GM23248 (cell line): ENCODE measurements around the gene MPV17. TPM values are rescaled to one million over a fixed set of nuclear protein-coding genes. Genes with fewer than 3 reads are reported as not detected.
"Not testable (repeated sequence)": the region's sequence is repeated elsewhere in the genome, so short reads cannot be mapped to it uniquely, and the experiment has no call there.

Experiments used
- DNase-seq: peaks from one replicate; pipeline ENCODE4 v3.0.0-alpha.2; 2015
- H2AFZ ChIP-seq: fragments of 200-600 bp; sonication (generic); 2 replicates; pipeline ENCODE4 v1.6.1; 2016; ENCODE audit warnings: antibody characterized with exemption
- H3F3A ChIP-seq: fragments of 200-600 bp; sonication (generic); 2 replicates; pipeline ENCODE4 v1.6.1; 2016; ENCODE audit warnings: mild to moderate bottlenecking, antibody characterized with exemption, mixed run types; ENCODE audit not compliant: insufficient read depth
- H3K27ac ChIP-seq: fragments of 200-600 bp; sonication (generic); 2 replicates; pipeline ENCODE4 v1.5.1; 2016; ENCODE audit warnings: mild to moderate bottlenecking
- H3K27me3 ChIP-seq: fragments of 200-600 bp; sonication (generic); replicated peaks from 2 replicates; pipeline ENCODE4 v1.6.1; 2016; ENCODE audit warnings: mild to moderate bottlenecking; ENCODE audit not compliant: insufficient read depth
- H3K36me3 ChIP-seq: fragments of 200-600 bp; sonication (generic); 2 replicates; pipeline ENCODE4 v1.6.1; 2016; ENCODE audit warnings: low read depth, mild to moderate bottlenecking
- H3K4me1 ChIP-seq: fragments of 200-600 bp; sonication (generic); 2 replicates; pipeline ENCODE4 v1.6.1; 2016; ENCODE audit warnings: mild to moderate bottlenecking; ENCODE audit not compliant: insufficient read depth
- H3K4me2 ChIP-seq: fragments of 200-600 bp; sonication (generic); one replicate; pipeline ENCODE4 v1.6.1; 2016; ENCODE audit warnings: mild to moderate bottlenecking; ENCODE audit not compliant: unreplicated experiment
- H3K4me3 ChIP-seq: fragments of 200-600 bp; sonication (generic); 2 replicates; pipeline ENCODE4 v1.5.1; 2016; ENCODE audit warnings: mild to moderate bottlenecking
- H3K79me2 ChIP-seq: fragments of 200-600 bp; sonication (generic); 2 replicates; pipeline ENCODE4 v1.6.1; 2016; ENCODE audit warnings: mild to moderate bottlenecking; ENCODE audit not compliant: insufficient read depth
- H3K9ac ChIP-seq: fragments of 200-600 bp; sonication (generic); 2 replicates; pipeline ENCODE4 v1.6.1; 2016; ENCODE audit warnings: mild to moderate bottlenecking
- H3K9me2 ChIP-seq: fragments of 200-600 bp; sonication (generic); 2 replicates; pipeline ENCODE4 v1.6.1; 2016; ENCODE audit warnings: mixed run types, mild to moderate bottlenecking, moderate library complexity; ENCODE audit not compliant: insufficient read depth
- H3K9me3 ChIP-seq: fragments of 200-600 bp; sonication (generic); one replicate; pipeline ENCODE4 v1.6.1; 2017; ENCODE audit warnings: low read depth
- H4K20me1 ChIP-seq: fragments of 200-600 bp; sonication (generic); 2 replicates; pipeline ENCODE4 v1.6.0; 2016; ENCODE audit not compliant: insufficient read depth
- EZH2 ChIP-seq: fragments of 200-600 bp; sonication (generic); IDR thresholded peaks from 2 replicates; pipeline ENCODE4 v1.6.1; 2018; ENCODE audit warnings: antibody characterized with exemption, mild to moderate bottlenecking; ENCODE audit not compliant: insufficient read depth, poor library complexity, severe bottlenecking
- EZH2phosphoT487 ChIP-seq: fragments of 200-600 bp; sonication (generic); IDR thresholded peaks from 2 replicates; pipeline ENCODE4 v1.6.1; 2018; ENCODE audit warnings: antibody characterized with exemption, moderate library complexity, mild to moderate bottlenecking, low read depth; ENCODE audit not compliant: insufficient read depth
- WGBS, 2 experiments: methylation state at CpG; one replicate each; pipeline ENCODE4 v1.1.6; 2015 to 2017; ENCODE audit warnings: low lambda C conversion rate in 2 of 2, low coverage in 1 of 2; ENCODE audit errors: missing lambda C conversion rate in 2 of 2; 5-methylcytosine and 5-hydroxymethylcytosine counted together
- in situ Hi-C: fragments of 300-500 bp; cut with MboI; formaldehyde crosslinking; loops from 2 replicates; pipeline ENCODE4 v1.15.0; 2020
- polyA plus RNA-seq: library from polyadenylated mRNA; unstranded; fragments of >200 nt; fragmentation: Nextera tagmentation; extraction: Ambion mirVana; gene quantifications from 2 replicates; pipeline ENCODE4 v1.2.1, GENCODE V29; 2016
- total RNA-seq: library from RNA; depleted of rRNA; stranded (reverse); fragments of >200 nt; shearing (Covaris generic); gene quantifications from 2 replicates; pipeline ENCODE4 v1.2.3, GENCODE V29; 2014

MPV17 gene
- total and polyA plus RNA-seq, 2 experiments from 2014 or later = 91.0 to 128 TPM

DNA sequence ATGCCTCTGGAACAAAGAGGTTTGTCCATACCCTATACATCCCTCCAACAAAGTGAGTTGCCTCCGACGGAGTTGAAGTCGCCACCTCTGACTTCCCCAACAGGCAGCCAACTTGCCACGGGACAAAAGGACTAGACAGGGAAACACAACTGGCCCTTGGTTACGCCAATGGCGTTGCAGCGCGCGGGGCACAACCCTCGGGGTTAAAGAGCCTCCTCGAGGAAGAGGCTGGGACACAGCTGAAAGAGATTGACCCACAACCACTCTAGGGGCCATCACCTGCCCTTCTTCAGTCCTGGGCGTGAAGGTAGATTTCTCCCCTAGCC, 33.1 kb upstream of the MPV17 start:
- Histone ChIP-seq H3K79me2 (peaks cover 76% of the 10 kb centered on the region), H2AFZ (peak overlapping the region; percentile 81), H3K27me3 (no peaks in the 10 kb centered on the region), H4K20me1 (no peaks in the 10 kb centered on the region), H3K4me2 (peak overlapping the region; percentile 93), H3K4me1 (peaks cover 29% of the 10 kb centered on the region), H3K36me3 (no peaks in the 10 kb centered on the region), H3K9ac (peak overlapping the region; percentile 96), H3K27ac (peak overlapping the region; percentile 88), H3K4me3 (peak overlapping the region; percentile 84), H3K9me3 (no peaks in the 10 kb centered on the region), H3F3A (no peaks in the 10 kb centered on the region; the same call in 1 of the 2 replicates), H3K9me2 (no peaks in the 10 kb centered on the region)
- TF ChIP-seq EZH2 = no peak
- TF ChIP-seq EZH2phosphoT487 = no peak
- peak; percentile 79 for DNase-seq
- 1 to 2% methylated on average over 12 of the region's 12 CpGs for WGBS, 2 experiments
- in situ Hi-C loops = no loop called here

DNA sequence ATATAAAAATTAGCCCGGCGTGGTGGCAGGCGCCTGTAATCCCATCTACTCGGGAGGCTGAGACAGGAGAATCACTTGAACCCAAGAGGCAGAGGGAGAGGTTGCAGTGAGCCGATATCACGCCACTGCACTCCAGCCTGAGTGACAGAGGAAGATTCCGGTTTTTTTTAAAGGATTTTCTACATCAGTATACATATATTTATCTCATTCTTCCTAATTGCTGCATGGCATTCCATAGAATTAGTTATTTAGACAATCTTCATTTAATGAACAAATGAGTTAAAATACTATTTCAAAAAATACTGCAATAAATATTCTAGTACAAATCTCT, 31.7 kb upstream of the MPV17 start:
- H4K20me1 ChIP-seq = no peaks in the 10 kb centered on the region
- H3K4me2 ChIP-seq = no peak overlapping the region
- in situ Hi-C loops = no loop called here
- H3F3A ChIP-seq = no peaks in the 10 kb centered on the region; the same call in 1 of the 2 replicates
- no peaks in the 10 kb centered on the region for H3K36me3 ChIP-seq
- H3K27ac ChIP-seq = peak overlapping the region; percentile 34; the same call in 1 of the 2 replicates
- no peaks in the 10 kb centered on the region for H3K9me3 ChIP-seq
- no peak for TF ChIP-seq EZH2
- TF ChIP-seq EZH2phosphoT487 = no peak
- H3K27me3 ChIP-seq = no peaks in the 10 kb centered on the region
- no peak overlapping the region for H2AFZ ChIP-seq
- DNase-seq = no peak
- H3K4me1 ChIP-seq = peaks cover 29% of the 10 kb centered on the region
- no peaks in the 10 kb centered on the region for H3K9me2 ChIP-seq
- no peak overlapping the region for H3K4me3 ChIP-seq
- H3K9ac ChIP-seq = no peak overlapping the region
- H3K79me2 ChIP-seq = peaks cover 82% of the 10 kb centered on the region
- 87 to 88% methylated on average over 7 of the region's 7 CpGs for WGBS, 2 experiments

DNA sequence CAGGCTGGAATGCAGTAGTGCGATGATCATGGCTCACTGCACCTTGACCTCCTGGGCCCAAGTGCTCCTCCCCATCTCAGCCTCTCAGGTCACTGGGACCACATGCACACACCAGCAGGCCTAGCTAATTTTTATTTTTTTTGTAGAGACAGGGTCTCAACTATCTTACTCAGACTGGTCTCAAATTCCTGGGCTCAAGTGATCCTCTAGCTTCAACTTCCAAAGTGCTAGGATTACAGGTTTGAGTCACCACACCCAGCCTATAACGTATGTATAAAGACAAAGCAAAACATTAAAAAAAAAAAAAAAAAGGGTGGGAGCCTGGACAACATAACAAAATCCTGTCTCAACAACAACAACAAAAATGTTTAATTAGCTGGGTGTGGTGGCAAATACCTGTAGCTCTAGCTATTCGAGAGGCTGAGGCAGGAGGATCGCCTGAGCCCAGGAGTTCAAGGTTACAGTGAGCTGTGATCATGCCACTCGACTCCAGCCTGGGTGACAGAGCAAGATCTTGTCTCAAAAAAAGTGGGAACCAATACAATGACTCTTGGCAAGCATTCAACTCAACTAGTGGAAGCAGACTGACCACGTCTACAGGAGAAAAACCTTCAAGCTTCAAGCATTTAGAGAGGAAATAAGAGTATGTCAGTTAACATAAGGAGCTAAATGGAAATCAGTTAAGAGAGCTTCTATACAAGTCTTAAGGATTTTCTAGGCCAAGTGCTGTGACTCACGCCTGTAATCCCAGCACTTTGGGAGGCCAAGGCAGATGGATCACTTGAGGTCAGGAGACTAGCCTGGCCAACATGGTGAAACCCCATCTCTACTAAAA, 31.1 kb upstream of the MPV17 start:
- peak overlapping the region; percentile 34; the same call in 1 of the 2 replicates for H3K27ac ChIP-seq
- peaks cover 88% of the 10 kb centered on the region for H3K79me2 ChIP-seq
- H3K4me3 ChIP-seq = no peak overlapping the region
- H3K36me3 ChIP-seq = no peaks in the 10 kb centered on the region
- in situ Hi-C loops = no loop called here
- H3F3A ChIP-seq = no peaks in the 10 kb centered on the region; the same call in 1 of the 2 replicates
- TF ChIP-seq EZH2phosphoT487 (no peak), EZH2 (no peak)
- no peak overlapping the region for H2AFZ ChIP-seq
- peak; percentile 59 for DNase-seq
- H3K9me3 ChIP-seq = no peaks in the 10 kb centered on the region
- H3K9ac ChIP-seq = no peak overlapping the region; the same call in 1 of the 2 replicates
- peaks cover 29% of the 10 kb centered on the region for H3K4me1 ChIP-seq
- no peak overlapping the region for H3K4me2 ChIP-seq
- H3K27me3 ChIP-seq = no peaks in the 10 kb centered on the region
- WGBS, 2 experiments = 94 to 96% methylated on average over 7 of the region's 7 CpGs
- H4K20me1 ChIP-seq = no peaks in the 10 kb centered on the region
- H3K9me2 ChIP-seq = no peaks in the 10 kb centered on the region

DNA sequence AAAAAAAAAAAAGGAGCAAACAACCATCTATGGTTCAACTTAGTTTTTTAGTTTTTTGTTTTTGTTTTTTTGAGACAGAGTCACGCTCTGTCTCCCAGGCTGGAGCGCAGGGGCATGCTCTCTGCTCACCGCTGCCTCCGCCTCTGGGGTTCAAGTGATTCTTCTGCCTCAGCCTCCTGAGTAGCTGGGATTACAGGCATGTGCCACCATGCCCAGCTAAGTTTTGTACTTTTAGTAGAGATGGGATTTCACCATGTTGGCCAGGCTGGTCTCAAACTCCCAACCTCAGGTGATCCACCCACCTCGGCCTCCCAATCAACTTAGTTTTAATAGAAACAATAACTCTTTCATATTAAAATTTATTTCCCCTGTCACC, 30.5 kb upstream of the MPV17 start:
- H3K9me2 ChIP-seq, H4K20me1 ChIP-seq, H3K36me3 ChIP-seq, H3K9me3 ChIP-seq, H3K27ac ChIP-seq, H3K27me3 ChIP-seq, DNase-seq, H2AFZ ChIP-seq, H3K9ac ChIP-seq, H3K4me3 ChIP-seq, in situ Hi-C loops, H3F3A ChIP-seq, H3K4me2 ChIP-seq: not testable (repeated sequence)
- H3K4me1 ChIP-seq = peaks cover 27% of the 10 kb centered on the region
- WGBS, 2 experiments = 98 to 99% methylated on average over 5 of the region's 5 CpGs
- peaks cover 91% of the 10 kb centered on the region for H3K79me2 ChIP-seq
